Mesenchymal stem cell (in vitro differentiated cells and primary cell): ENCODE measurements around the gene CHEK2.

ENCODE experiments used
- DNase-seq: peaks from one replicate; pipeline ENCODE4 v3.0.0-alpha.2; 2013
- H2AFZ ChIP-seq: one replicate; pipeline ENCODE4 v1.6.1; 2013; ENCODE audit warnings: low read depth, mild to moderate bottlenecking, control low read depth, inconsistent platforms, low read length, moderate library complexity
- H2AK5ac ChIP-seq: 2 replicates; pipeline ENCODE4 v1.6.1; 2013; ENCODE audit warnings: low read length, moderate library complexity, mild to moderate bottlenecking, inconsistent platforms; ENCODE audit not compliant: severe bottlenecking
- H2BK120ac ChIP-seq: one replicate; pipeline ENCODE4 v1.6.1; 2013; ENCODE audit warnings: low read depth, mild to moderate bottlenecking, inconsistent platforms, low read length, moderate library complexity
- H2BK12ac ChIP-seq, 2 experiments: one replicate each; pipeline ENCODE4 v1.6.1; 2013; ENCODE audit warnings: inconsistent platforms in 2 of 2, low read length in 2 of 2, mild to moderate bottlenecking in 2 of 2, moderate library complexity in 2 of 2, control low read depth in 1 of 2
- H2BK15ac ChIP-seq: one replicate; pipeline ENCODE4 v1.6.1; 2013; ENCODE audit warnings: mild to moderate bottlenecking, low read depth, inconsistent platforms; ENCODE audit not compliant: poor library complexity, severe bottlenecking
- H2BK5ac ChIP-seq: 2 replicates; pipeline ENCODE4 v1.6.1; 2013; ENCODE audit warnings: low read depth, mild to moderate bottlenecking, low read length, control low read depth, inconsistent platforms; ENCODE audit not compliant: poor library complexity, severe bottlenecking
- H3K14ac ChIP-seq, 2 experiments: one replicate each; pipeline ENCODE4 v1.6.1; 2013; ENCODE audit warnings: inconsistent platforms in 2 of 2, low read length in 2 of 2, control low read depth in 1 of 2, mild to moderate bottlenecking in 1 of 2, moderate library complexity in 1 of 2
- H3K18ac ChIP-seq, 2 experiments: one replicate each; pipeline ENCODE4 v1.6.1; 2013; ENCODE audit warnings: inconsistent platforms in 2 of 2, low read length in 2 of 2, control low read depth in 1 of 2, low read depth in 1 of 2, mild to moderate bottlenecking in 1 of 2
- H3K23ac ChIP-seq, 2 experiments: one replicate each; pipeline ENCODE4 v1.6.1; 2013; ENCODE audit warnings: inconsistent platforms in 2 of 2, low read length in 2 of 2, mild to moderate bottlenecking in 2 of 2, moderate library complexity in 2 of 2, control low read depth in 1 of 2
- H3K27ac ChIP-seq: 2 replicates; pipeline ENCODE4 v1.5.1; 2013; ENCODE audit warnings: mild to moderate bottlenecking, moderate library complexity, low read length, control low read depth, inconsistent platforms; ENCODE audit not compliant: poor library complexity, severe bottlenecking
- H3K27me3 ChIP-seq, 2 experiments: 2 replicates each; pipeline versions ENCODE4 v1.6.1 to v1.7.0; 2013; ENCODE audit warnings: low read length in 2 of 2, mild to moderate bottlenecking in 2 of 2, moderate library complexity in 2 of 2, control low read depth in 1 of 2, inconsistent platforms in 1 of 2; ENCODE audit not compliant: control insufficient read depth in 1 of 2, insufficient read depth in 1 of 2
- H3K36me3 ChIP-seq, 2 experiments: 2 replicates each; pipeline versions ENCODE4 v1.6.1 to v1.7.0; 2013; ENCODE audit warnings: low read length in 2 of 2, control low read depth in 1 of 2, inconsistent platforms in 1 of 2, low read depth in 1 of 2, mild to moderate bottlenecking in 1 of 2; ENCODE audit not compliant: insufficient read depth in 2 of 2, control insufficient read depth in 1 of 2
- H3K4ac ChIP-seq, 2 experiments: one replicate each; pipeline ENCODE4 v1.6.1; 2013; ENCODE audit warnings: inconsistent platforms in 2 of 2, low read length in 2 of 2, mild to moderate bottlenecking in 2 of 2, moderate library complexity in 2 of 2, control low read depth in 1 of 2, low read depth in 1 of 2
- H3K4me1 ChIP-seq: 2 replicates; pipeline ENCODE4 v1.6.1; 2013; ENCODE audit warnings: low read depth, low read length, control low read depth; ENCODE audit not compliant: control insufficient read depth, insufficient read depth
- H3K4me2 ChIP-seq: 2 replicates; pipeline ENCODE4 v1.6.1; 2013; ENCODE audit warnings: low read length, mild to moderate bottlenecking, inconsistent platforms; ENCODE audit not compliant: poor library complexity, severe bottlenecking
- H3K4me3 ChIP-seq, 2 experiments: 2 replicates each; pipeline versions ENCODE4 v1.5.1 to v1.7.0; 2013; ENCODE audit warnings: low read length in 2 of 2, mild to moderate bottlenecking in 2 of 2, control low read depth in 1 of 2, low read depth in 1 of 2; ENCODE audit not compliant: insufficient read depth in 1 of 2
- H3K79me1 ChIP-seq: replicated peaks from 2 replicates; pipeline ENCODE4 v1.6.1; 2013; ENCODE audit warnings: mild to moderate bottlenecking, control low read depth, low read length, inconsistent platforms; ENCODE audit not compliant: poor library complexity, severe bottlenecking
- H3K9ac ChIP-seq: 2 replicates; pipeline ENCODE4 v1.7.0; 2013; ENCODE audit warnings: mild to moderate bottlenecking, low read length, moderate library complexity
- H3K9me3 ChIP-seq: 2 replicates; pipeline ENCODE4 v1.7.0; 2013; ENCODE audit warnings: mild to moderate bottlenecking, low read length; ENCODE audit not compliant: control insufficient read depth
- H4K8ac ChIP-seq: one replicate; pipeline ENCODE4 v1.6.1; 2013; ENCODE audit warnings: inconsistent platforms, mild to moderate bottlenecking, low read length, moderate library complexity
- H4K91ac ChIP-seq: one replicate; pipeline ENCODE4 v1.6.1; 2013; ENCODE audit warnings: mild to moderate bottlenecking, low read length, inconsistent platforms
- WGBS: methylation state at CpG from one replicate; pipeline ENCODE4 v1.1.7; 2013; ENCODE audit warnings: mixed read lengths; 5-methylcytosine and 5-hydroxymethylcytosine counted together

The CHEK2 gene

GRCh38 chr22:28715611-28716010, 26.0 kb downstream of the CHEK2 start:
- no peak overlapping the region for H3K4me3 ChIP-seq
- peaks cover 0 to 10% of the 10 kb centered on the region in 2 experiments for H3K36me3 ChIP-seq
- no peak overlapping the region for H2AK5ac ChIP-seq
- H3K27me3 ChIP-seq, result no peaks in the 10 kb centered on the region
- H2AFZ ChIP-seq, result no peak overlapping the region
- H3K4me1 ChIP-seq, result peaks cover 4% of the 10 kb centered on the region
- H3K4ac ChIP-seq, result no peak overlapping the region
- no peak overlapping the region for H3K9ac ChIP-seq
- no peak overlapping the region for H2BK120ac ChIP-seq
- no peak overlapping the region for H3K4me2 ChIP-seq
- H3K18ac ChIP-seq, result no peak overlapping the region
- H4K8ac ChIP-seq, result no peak overlapping the region
- H2BK15ac ChIP-seq, result no peak overlapping the region
- H3K9me3 ChIP-seq, result no peaks in the 10 kb centered on the region
- H3K23ac ChIP-seq, result no peak overlapping the region
- no peak overlapping the region for H3K14ac ChIP-seq
- H3K79me1 ChIP-seq, result peaks cover 3% of the 10 kb centered on the region
- H2BK5ac ChIP-seq, result no peak overlapping the region
- no peak for DNase-seq
- H4K91ac ChIP-seq, result no peak overlapping the region
- no peak overlapping the region for H2BK12ac ChIP-seq
- H3K27ac ChIP-seq, result no peak overlapping the region
- 89% methylated on average over 6 of the region's 7 CpGs for WGBS

GRCh38 chr22:28714043-28714628, 27.5 kb downstream of the CHEK2 start:
- Histone ChIP-seq H3K27me3 (no peaks in the 10 kb centered on the region), H3K79me1 (peaks cover 3% of the 10 kb centered on the region), H4K8ac (no peak overlapping the region), H3K9ac (no peak overlapping the region), H3K27ac (no peak overlapping the region), H3K4me3 (no peak overlapping the region), H3K23ac (no peak overlapping the region), H3K9me3 (no peaks in the 10 kb centered on the region), H3K18ac (no peak overlapping the region), H4K91ac (no peak overlapping the region), H3K36me3 (peaks cover 0 to 6% of the 10 kb centered on the region in 2 experiments), H2BK15ac (no peak overlapping the region), H2BK12ac (no peak overlapping the region), H2BK120ac (no peak overlapping the region), H3K4ac (no peak overlapping the region), H3K4me2 (no peak overlapping the region), H2AK5ac (no peak overlapping the region), H2BK5ac (no peak overlapping the region), H3K14ac (no peak overlapping the region), H3K4me1 (peaks cover 4% of the 10 kb centered on the region), H2AFZ (no peak overlapping the region)
- no peak for DNase-seq
- WGBS, result 100% methylated on average over 1 of the region's 2 CpGs

GRCh38 chr22:28711820-28712777, 29.5 kb downstream of the CHEK2 start:
- H3K27me3 ChIP-seq, result no peaks in the 10 kb centered on the region
- no peaks in the 10 kb centered on the region for H3K9me3 ChIP-seq
- peak overlapping the region in 1 of 2 experiments; percentile 54 for H2BK12ac ChIP-seq
- peak overlapping the region; percentile 93 for H3K9ac ChIP-seq
- H4K91ac ChIP-seq, result no peak overlapping the region
- H3K14ac ChIP-seq, result no peak overlapping the region
- H2BK15ac ChIP-seq, result no peak overlapping the region
- peak; percentile 98 for DNase-seq
- H3K36me3 ChIP-seq, result peaks cover 0 to 4% of the 10 kb centered on the region in 2 experiments
- H2AFZ ChIP-seq, result no peak overlapping the region
- peak overlapping the region; percentile 5 for H2BK120ac ChIP-seq
- peak overlapping the region in 1 of 2 experiments; percentile 43 for H3K18ac ChIP-seq
- H4K8ac ChIP-seq, result no peak overlapping the region
- WGBS, result 13% methylated on average over 2 of the region's 6 CpGs
- H3K79me1 ChIP-seq, result peaks cover 3% of the 10 kb centered on the region
- H3K23ac ChIP-seq, result no peak overlapping the region
- H3K4me3 ChIP-seq, result peak overlapping the region in 1 of 2 experiments; percentile 67
- peak overlapping the region; percentile 31 for H2BK5ac ChIP-seq
- H2AK5ac ChIP-seq, result peak overlapping the region; percentile 87
- H3K4me1 ChIP-seq, result peaks cover 4% of the 10 kb centered on the region
- peak overlapping the region; percentile 91 for H3K27ac ChIP-seq
- peak overlapping the region; percentile 34 for H3K4me2 ChIP-seq
- H3K4ac ChIP-seq, result peak overlapping the region in 1 of 2 experiments; percentile 35

GRCh38 chr22:28711341-28711740, 30.3 kb downstream of the CHEK2 start:
- WGBS, result no CpG with 5 or more reads among the region's 2 CpGs
- no peak overlapping the region for H3K4ac ChIP-seq

More at GRCh38 chr22:28711341-28711740, 30.3 kb downstream of the CHEK2 start:
- Histone ChIP-seq H3K36me3 (peaks cover 0 to 11% of the 10 kb centered on the region in 2 experiments), H3K79me1 (peaks cover 3% of the 10 kb centered on the region), H3K18ac (no peak overlapping the region), H2AK5ac (no peak overlapping the region), H2BK15ac (no peak overlapping the region), H3K27ac (no peak overlapping the region), H3K9ac (peak overlapping the region; percentile 93), H3K4me3 (peak overlapping the region in 1 of 2 experiments; percentile 67), H3K23ac (no peak overlapping the region), H2AFZ (no peak overlapping the region), H3K27me3 (no peaks in the 10 kb centered on the region), H3K14ac (no peak overlapping the region), H2BK120ac (no peak overlapping the region), H3K4me2 (no peak overlapping the region), H4K91ac (no peak overlapping the region), H4K8ac (no peak overlapping the region), H2BK5ac (no peak overlapping the region), H2BK12ac (no peak overlapping the region), H3K4me1 (peaks cover 6% of the 10 kb centered on the region), H3K9me3 (no peaks in the 10 kb centered on the region)
- no peak for DNase-seq
